CD4-positive, alpha-beta T cell treated with Interleukin-6 for 4 hours (primary cell): ENCODE data around the gene MRPL14.

ENCODE experiments used
- DNase-seq: peaks from one replicate; pipeline ENCODE4 v3.0.0-alpha.2; 2020; ENCODE audit warnings: mixed read lengths

Gene MRPL14

GRCh38 chr6:44120692-44121443 lies 6.4 kb downstream of the MRPL14 start:
- DNase-seq: no peak

- no peak for DNase-seq
These were observed 7.5 kb downstream of the MRPL14 start for GRCh38 chr6:44119704-44120262.

GRCh38 chr6:44117397-44118128 lies 9.7 kb downstream of the MRPL14 start:
- no peak for DNase-seq

- no peak for DNase-seq
These were observed 10.4 kb downstream of the MRPL14 start for GRCh38 chr6:44116641-44117382.

GRCh38 chr6:44115866-44116265 lies 11.4 kb downstream of the MRPL14 start:
- no peak for DNase-seq

- DNase-seq: no peak
These were observed 13.8 kb downstream of the MRPL14 start for GRCh38 chr6:44113414-44113813.

GRCh38 chr6:44111434-44112417 lies 15.5 kb downstream of the MRPL14 start:
- no peak for DNase-seq

GRCh38 chr6:44110966-44111365 lies 16.3 kb downstream of the MRPL14 start:
- DNase-seq: no peak

GRCh38 chr6:44110005-44110676 lies 17.1 kb downstream of the MRPL14 start:
- DNase-seq: no peak

GRCh38 chr6:44109212-44109611 lies 18.0 kb downstream of the MRPL14 start:
- DNase-seq: no peak

GRCh38 chr6:44108471-44108870 lies 18.8 kb downstream of the MRPL14 start:
- DNase-seq: no peak

GRCh38 chr6:44107017-44107416 lies 20.2 kb downstream of the MRPL14 start:
- DNase-seq: no peak

- DNase-seq: no peak
These were observed 21.1 kb downstream of the MRPL14 start for GRCh38 chr6:44105993-44106740.

- DNase-seq: no peak
These were observed 22.1 kb downstream of the MRPL14 start for GRCh38 chr6:44105146-44105545.

- DNase-seq: no peak
These were observed 22.7 kb downstream of the MRPL14 start for GRCh38 chr6:44104481-44105021.

- no peak for DNase-seq
These were observed 24.7 kb downstream of the MRPL14 start for GRCh38 chr6:44102527-44102926.

GRCh38 chr6:44101832-44102231 lies 25.4 kb downstream of the MRPL14 start:
- no peak for DNase-seq

GRCh38 chr6:44100088-44100550 lies 27.1 kb downstream of the MRPL14 start:
- DNase-seq: no peak

- no peak for DNase-seq
These were observed 28.1 kb downstream of the MRPL14 start for GRCh38 chr6:44099192-44099591.

GRCh38 chr6:44097782-44098317 lies 29.4 kb downstream of the MRPL14 start:
- DNase-seq: no peak
